ENCODE data around the gene FANCG. TPM values are rescaled to one million over a fixed set of nuclear protein-coding genes. Genes with fewer than 3 reads are reported as not detected.

FANCG gene
- total RNA-seq, 1 donor from 2014 or later: 14.1 TPM

DNA sequence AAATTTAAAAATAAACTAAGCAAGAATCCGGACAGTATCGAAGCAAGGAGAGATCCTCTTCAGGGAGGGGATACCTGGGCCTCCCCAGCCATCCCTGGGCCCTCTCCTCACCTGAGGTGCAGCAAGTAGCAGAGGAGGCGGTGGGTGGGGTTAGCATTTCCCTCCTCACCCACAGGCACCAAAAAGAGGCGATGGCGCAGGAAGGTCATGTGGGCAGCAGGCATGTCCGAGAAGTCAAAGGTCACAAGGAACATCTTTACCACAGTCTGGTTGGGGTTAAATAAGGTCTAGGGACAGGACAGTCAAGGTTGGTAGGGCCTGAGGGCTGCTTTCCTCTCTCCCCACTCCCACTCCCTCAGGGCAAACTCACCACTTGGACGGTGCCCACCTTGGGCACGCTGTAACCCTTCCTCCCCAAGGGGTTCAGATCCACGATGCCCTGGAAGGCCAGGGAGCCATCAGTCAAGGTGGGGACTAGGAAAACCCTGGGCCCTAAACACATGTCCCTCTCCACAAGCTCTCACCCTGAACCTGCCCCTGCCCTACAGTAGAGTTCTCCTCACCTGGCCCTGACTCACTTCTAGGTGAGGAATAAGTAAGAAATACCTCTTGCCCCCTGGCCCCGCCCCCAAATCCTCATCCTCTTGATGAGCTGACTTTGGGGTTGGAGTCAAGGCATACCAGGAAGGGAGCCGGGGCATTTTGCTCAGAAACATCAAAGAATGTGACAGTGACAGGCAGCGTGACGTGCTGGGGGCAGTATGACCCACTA, 26.0 kb upstream of the FANCG start:
- Histone ChIP-seq H3K4me1 (ENCODE audit: insufficient read depth, low read length) (peaks cover 32% of the 10 kb centered on the region), H3K36me3 (ENCODE audit: insufficient read depth, low read length) (peaks cover 33% of the 10 kb centered on the region), H3K27ac (ENCODE audit: low read depth, low read length) (no peak overlapping the region), H3K79me2 (ENCODE audit: insufficient read depth, low read length) (peaks cover 58% of the 10 kb centered on the region), H2AFZ (ENCODE audit: low read depth, low read length) (no peak overlapping the region), H3K4me3 (ENCODE audit: insufficient read depth, low read depth, low read length) (no peak overlapping the region), H4K20me1 (ENCODE audit: insufficient read depth, low read length) (peaks cover 35% of the 10 kb centered on the region), H3K9me3 (ENCODE audit: insufficient read depth, low read depth, low read length) (no peaks in the 10 kb centered on the region), H3K27me3 (ENCODE audit: insufficient read depth, low read length) (no peaks in the 10 kb centered on the region), H3K4me2 (ENCODE audit: low read length) (no peak overlapping the region), H3K9ac (ENCODE audit: low read length) (no peak overlapping the region)
- Mint-ChIP-seq H3K9me3 (ENCODE audit: unreplicated experiment) (no peaks in the 10 kb centered on the region), H3K4me1 (ENCODE audit: low read depth, unreplicated experiment) (peaks cover 33% of the 10 kb centered on the region), H3K4me3 (ENCODE audit: unreplicated experiment) (peak overlapping the region; percentile 45), H3K27me3 (ENCODE audit: low read depth, unreplicated experiment) (no peaks in the 10 kb centered on the region), H3K36me3 (ENCODE audit: low read depth, unreplicated experiment) (peaks cover 18% of the 10 kb centered on the region), H3K27ac (ENCODE audit: unreplicated experiment) (no peak overlapping the region)
- DNase-seq (ENCODE audit: low read depth) (no peak), FAIRE-seq (no peak)
- TF ChIP-seq, protein P1, sequence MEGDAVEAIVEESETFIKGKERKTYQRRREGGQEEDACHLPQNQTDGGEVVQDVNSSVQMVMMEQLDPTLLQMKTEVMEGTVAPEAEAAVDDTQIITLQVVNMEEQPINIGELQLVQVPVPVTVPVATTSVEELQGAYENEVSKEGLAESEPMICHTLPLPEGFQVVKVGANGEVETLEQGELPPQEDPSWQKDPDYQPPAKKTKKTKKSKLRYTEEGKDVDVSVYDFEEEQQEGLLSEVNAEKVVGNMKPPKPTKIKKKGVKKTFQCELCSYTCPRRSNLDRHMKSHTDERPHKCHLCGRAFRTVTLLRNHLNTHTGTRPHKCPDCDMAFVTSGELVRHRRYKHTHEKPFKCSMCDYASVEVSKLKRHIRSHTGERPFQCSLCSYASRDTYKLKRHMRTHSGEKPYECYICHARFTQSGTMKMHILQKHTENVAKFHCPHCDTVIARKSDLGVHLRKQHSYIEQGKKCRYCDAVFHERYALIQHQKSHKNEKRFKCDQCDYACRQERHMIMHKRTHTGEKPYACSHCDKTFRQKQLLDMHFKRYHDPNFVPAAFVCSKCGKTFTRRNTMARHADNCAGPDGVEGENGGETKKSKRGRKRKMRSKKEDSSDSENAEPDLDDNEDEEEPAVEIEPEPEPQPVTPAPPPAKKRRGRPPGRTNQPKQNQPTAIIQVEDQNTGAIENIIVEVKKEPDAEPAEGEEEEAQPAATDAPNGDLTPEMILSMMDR (IDR thresholded peaks at IDR 0.05; ENCODE audit: insufficient read depth, low read depth, low read length): no peak
- no peak for TF ChIP-seq EZH2 (IDR thresholded peaks at IDR 0.05; ENCODE audit: insufficient read depth, low read length)

DNA sequence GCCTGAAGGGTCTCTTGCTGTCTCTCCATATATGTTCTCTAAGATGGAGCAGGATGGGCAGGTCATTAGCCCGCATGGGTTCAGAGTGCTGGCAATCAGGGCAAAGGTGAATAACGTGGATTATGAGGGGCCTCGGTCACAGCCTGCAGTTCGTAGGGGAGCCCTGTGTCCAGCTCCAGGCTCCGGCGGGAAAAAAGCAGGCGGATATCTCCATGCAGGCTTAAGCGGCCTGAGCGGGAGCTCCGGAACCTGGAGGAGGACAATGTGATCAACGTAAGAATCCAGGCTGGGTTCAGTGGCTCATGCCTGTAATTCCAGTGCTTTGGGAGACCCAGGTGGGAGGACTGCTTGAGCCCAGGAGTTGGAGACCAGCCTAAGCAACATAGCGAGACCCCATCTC, 25.4 kb upstream of the FANCG start:
- H3K27me3 Mint-ChIP-seq (ENCODE audit: low read depth, unreplicated experiment): no peaks in the 10 kb centered on the region
- Histone ChIP-seq H3K36me3 (ENCODE audit: insufficient read depth, low read length) (peaks cover 39% of the 10 kb centered on the region), H3K79me2 (ENCODE audit: insufficient read depth, low read length) (peaks cover 53% of the 10 kb centered on the region), H3K4me2 (ENCODE audit: low read length) (no peak overlapping the region), H3K9me3 (ENCODE audit: insufficient read depth, low read depth, low read length) (no peaks in the 10 kb centered on the region), H4K20me1 (ENCODE audit: insufficient read depth, low read length) (peaks cover 28% of the 10 kb centered on the region), H3K9ac (ENCODE audit: low read length) (no peak overlapping the region), H3K4me1 (ENCODE audit: insufficient read depth, low read length) (peaks cover 26% of the 10 kb centered on the region), H3K27me3 (ENCODE audit: insufficient read depth, low read length) (no peaks in the 10 kb centered on the region), H3K4me3 (ENCODE audit: insufficient read depth, low read depth, low read length) (no peak overlapping the region), H2AFZ (ENCODE audit: low read depth, low read length) (no peak overlapping the region), H3K27ac (ENCODE audit: low read depth, low read length) (no peak overlapping the region)
- H3K4me1 Mint-ChIP-seq (ENCODE audit: low read depth, unreplicated experiment): peaks cover 31% of the 10 kb centered on the region
- H3K27ac Mint-ChIP-seq (ENCODE audit: unreplicated experiment): peak overlapping the region; percentile 41
- TF ChIP-seq, protein P1 (IDR thresholded peaks at IDR 0.05; ENCODE audit: insufficient read depth, low read depth, low read length): no peak
- TF ChIP-seq EZH2 (IDR thresholded peaks at IDR 0.05; ENCODE audit: insufficient read depth, low read length): no peak
- H3K9me3 Mint-ChIP-seq (ENCODE audit: unreplicated experiment): no peaks in the 10 kb centered on the region
- DNase-seq (ENCODE audit: low read depth): no peak
- H3K36me3 Mint-ChIP-seq (ENCODE audit: low read depth, unreplicated experiment): peaks cover 22% of the 10 kb centered on the region
- H3K4me3 Mint-ChIP-seq (ENCODE audit: unreplicated experiment): no peak overlapping the region
- no peak for FAIRE-seq

DNA sequence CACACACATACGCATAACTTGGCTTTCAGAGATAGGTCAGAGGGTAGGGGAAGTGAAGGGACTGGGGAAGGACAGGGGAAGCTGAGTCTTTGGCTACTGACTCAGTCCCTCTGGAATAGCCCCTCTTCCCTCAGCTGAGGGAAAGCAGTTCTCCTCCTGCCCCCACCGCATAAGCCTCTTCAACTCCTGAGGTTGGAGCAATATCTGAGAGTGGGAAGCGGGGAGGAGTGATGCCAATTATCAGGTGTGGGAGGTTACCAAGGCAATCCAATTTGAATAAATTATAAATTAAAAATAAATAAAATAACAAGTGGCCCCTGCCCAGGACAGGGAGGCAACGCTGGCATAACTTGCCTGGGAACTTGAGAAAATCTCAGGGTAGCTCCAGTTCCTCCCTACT, 24.8 kb upstream of the FANCG start:
- FAIRE-seq (no peak), DNase-seq (ENCODE audit: low read depth) (no peak)
- no peaks in the 10 kb centered on the region for H3K27me3 ChIP-seq (ENCODE audit: insufficient read depth, low read length)
- peaks cover 47% of the 10 kb centered on the region for H3K79me2 ChIP-seq (ENCODE audit: insufficient read depth, low read length)
- peaks cover 21% of the 10 kb centered on the region for H3K4me1 ChIP-seq (ENCODE audit: insufficient read depth, low read length)
- H2AFZ ChIP-seq (ENCODE audit: low read depth, low read length): no peak overlapping the region
- no peak overlapping the region for H3K27ac ChIP-seq (ENCODE audit: low read depth, low read length)
- TF ChIP-seq EZH2 (IDR thresholded peaks at IDR 0.05; ENCODE audit: insufficient read depth, low read length): no peak
- TF ChIP-seq, protein P1 (IDR thresholded peaks at IDR 0.05; ENCODE audit: insufficient read depth, low read depth, low read length): no peak
- peak overlapping the region; percentile 91 for H3K27ac Mint-ChIP-seq (ENCODE audit: unreplicated experiment)
- H3K4me3 ChIP-seq (ENCODE audit: insufficient read depth, low read depth, low read length): no peak overlapping the region
- H3K9ac ChIP-seq (ENCODE audit: low read length): peak overlapping the region; percentile 94
- no peaks in the 10 kb centered on the region for H3K9me3 ChIP-seq (ENCODE audit: insufficient read depth, low read depth, low read length)
- peaks cover 27% of the 10 kb centered on the region for H3K4me1 Mint-ChIP-seq (ENCODE audit: low read depth, unreplicated experiment)
- H3K9me3 Mint-ChIP-seq (ENCODE audit: unreplicated experiment): no peaks in the 10 kb centered on the region
- H4K20me1 ChIP-seq (ENCODE audit: insufficient read depth, low read length): peaks cover 23% of the 10 kb centered on the region
- no peaks in the 10 kb centered on the region for H3K27me3 Mint-ChIP-seq (ENCODE audit: low read depth, unreplicated experiment)
- H3K36me3 ChIP-seq (ENCODE audit: insufficient read depth, low read length): peaks cover 44% of the 10 kb centered on the region
- H3K36me3 Mint-ChIP-seq (ENCODE audit: low read depth, unreplicated experiment): peaks cover 24% of the 10 kb centered on the region
- H3K4me3 Mint-ChIP-seq (ENCODE audit: unreplicated experiment): no peak overlapping the region
- no peak overlapping the region for H3K4me2 ChIP-seq (ENCODE audit: low read length)

All from astrocyte (in vitro differentiated cells and primary cell).